Fibroblast of villous mesenchyme (primary cell): ENCODE results near the gene SLC9C1. TPM values are rescaled to one million over a fixed set of nuclear protein-coding genes. Genes with fewer than 3 reads are reported as not detected.
A peak's percentile ranks its signal among the peaks of the same experiment; 100 is the strongest.

Experiments
- DNase-seq: peaks from one replicate; pipeline ENCODE4 v3.0.0-alpha.2; 2010; ENCODE audit warnings: low read depth
- H3K4me3 ChIP-seq: 2 replicates; pipeline ENCODE4 v1.5.1; 2011; ENCODE audit warnings: low read depth, mild to moderate bottlenecking, low read length
- total RNA-seq: library from RNA; depleted of rRNA; stranded (reverse); fragments of >200 nt; gene quantifications from 2 replicates; pipeline ENCODE4 v1.2.3, GENCODE V29; 2012
- TF ChIP-seq, protein P1 (sequence below): IDR thresholded peaks from 2 replicates; pipeline ENCODE4 v1.5.1; 2012; ENCODE audit warnings: low read depth, mild to moderate bottlenecking, low read length; ENCODE audit not compliant: insufficient read depth

Gene SLC9C1
- total RNA-seq, 1 donor: not detected

DNA sequence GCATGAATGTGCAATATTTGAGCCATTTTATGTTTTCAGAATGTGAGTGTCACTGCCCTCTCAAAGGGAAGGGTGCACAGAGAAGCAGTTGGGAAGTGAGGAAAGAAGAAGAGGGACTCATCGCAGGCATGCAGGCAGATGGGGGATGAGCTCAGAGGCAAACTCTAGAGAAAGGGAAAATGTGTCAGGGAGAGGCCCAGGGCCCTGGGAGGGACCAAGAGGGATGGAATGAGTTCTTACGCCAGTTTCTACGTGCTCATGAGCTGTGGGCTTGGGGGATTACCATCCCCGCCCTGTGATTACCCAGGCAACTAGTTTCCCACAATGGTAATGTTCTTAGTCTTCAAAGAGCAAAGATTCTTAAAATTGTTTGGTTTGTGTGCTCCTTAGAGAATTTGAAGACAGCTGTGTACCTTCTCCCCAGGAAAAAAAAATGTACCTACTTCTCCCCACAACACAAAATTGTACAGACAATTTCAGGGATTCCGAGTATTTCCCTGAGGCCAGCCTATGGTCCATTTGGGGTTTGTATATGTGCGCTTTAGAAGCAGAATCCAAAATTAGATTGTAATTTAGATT, 178.8 kb downstream of the SLC9C1 start:
- H3K4me3 ChIP-seq: no peak overlapping the region
- TF ChIP-seq, protein P1, sequence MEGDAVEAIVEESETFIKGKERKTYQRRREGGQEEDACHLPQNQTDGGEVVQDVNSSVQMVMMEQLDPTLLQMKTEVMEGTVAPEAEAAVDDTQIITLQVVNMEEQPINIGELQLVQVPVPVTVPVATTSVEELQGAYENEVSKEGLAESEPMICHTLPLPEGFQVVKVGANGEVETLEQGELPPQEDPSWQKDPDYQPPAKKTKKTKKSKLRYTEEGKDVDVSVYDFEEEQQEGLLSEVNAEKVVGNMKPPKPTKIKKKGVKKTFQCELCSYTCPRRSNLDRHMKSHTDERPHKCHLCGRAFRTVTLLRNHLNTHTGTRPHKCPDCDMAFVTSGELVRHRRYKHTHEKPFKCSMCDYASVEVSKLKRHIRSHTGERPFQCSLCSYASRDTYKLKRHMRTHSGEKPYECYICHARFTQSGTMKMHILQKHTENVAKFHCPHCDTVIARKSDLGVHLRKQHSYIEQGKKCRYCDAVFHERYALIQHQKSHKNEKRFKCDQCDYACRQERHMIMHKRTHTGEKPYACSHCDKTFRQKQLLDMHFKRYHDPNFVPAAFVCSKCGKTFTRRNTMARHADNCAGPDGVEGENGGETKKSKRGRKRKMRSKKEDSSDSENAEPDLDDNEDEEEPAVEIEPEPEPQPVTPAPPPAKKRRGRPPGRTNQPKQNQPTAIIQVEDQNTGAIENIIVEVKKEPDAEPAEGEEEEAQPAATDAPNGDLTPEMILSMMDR: no peak
- DNase-seq: no peak

DNA sequence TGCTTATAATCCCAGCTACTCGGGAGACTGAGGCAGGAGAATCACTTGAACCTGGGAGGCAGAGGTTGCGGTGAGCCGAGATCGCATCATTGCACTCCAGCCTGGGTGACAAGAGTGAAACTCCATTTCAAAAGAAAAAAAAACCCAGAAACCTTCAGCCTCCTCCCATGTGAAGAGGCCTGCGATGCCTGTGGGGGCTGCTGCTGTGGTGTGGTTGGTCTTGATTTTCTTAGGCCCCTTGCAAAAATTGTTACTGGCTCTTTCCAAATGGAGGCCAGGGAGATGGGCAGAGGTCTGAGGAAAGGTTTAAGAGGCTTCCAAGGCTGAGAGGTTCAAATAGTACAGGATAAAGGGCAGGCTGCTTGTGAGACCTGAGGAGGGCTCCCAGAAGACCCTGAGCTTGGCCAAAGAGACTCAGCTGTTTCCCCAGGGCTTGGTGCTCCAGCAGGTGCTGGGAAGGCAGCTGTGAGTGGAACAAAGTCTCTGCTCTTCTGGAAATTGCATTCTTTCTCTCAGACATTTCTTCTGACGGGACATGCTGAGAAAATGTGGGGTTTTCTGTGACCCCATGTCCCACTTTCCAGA, 179.3 kb downstream of the SLC9C1 start:
- DNase-seq: no peak
- TF ChIP-seq, protein P1: no peak
- H3K4me3 ChIP-seq: no peak overlapping the region

DNA sequence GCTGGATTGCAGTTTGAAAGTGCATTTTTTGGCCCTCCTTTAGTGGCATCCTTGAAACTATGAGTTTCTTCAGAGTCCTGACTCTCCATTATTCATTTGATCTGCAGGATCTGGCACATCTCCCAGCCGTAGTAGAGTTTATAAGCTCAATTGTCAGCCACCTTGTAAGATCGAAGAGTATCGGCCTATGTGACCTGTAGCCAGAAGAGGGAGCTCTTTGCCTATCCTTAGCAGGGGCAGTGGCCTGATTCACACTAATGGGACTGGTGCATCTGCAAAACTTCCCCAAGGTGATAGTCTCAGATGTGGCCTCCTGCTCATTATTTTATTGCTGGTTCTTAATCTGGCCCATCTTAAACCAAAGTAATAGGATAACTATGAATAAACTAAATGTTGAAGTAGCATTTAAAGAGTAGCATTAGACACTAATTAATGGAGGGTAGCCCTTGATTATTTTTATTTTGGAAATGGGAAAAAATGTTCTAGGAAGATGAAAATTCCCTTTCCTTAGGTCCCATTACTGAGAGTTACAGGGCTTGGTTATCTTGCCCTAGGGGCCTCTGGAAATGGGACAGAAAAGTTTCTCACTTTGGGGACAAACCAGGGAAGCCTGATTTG, 182.1 kb downstream of the SLC9C1 start:
- no peak overlapping the region for H3K4me3 ChIP-seq
- DNase-seq: peak; percentile 64
- TF ChIP-seq, protein P1: peak; percentile 88

DNA sequence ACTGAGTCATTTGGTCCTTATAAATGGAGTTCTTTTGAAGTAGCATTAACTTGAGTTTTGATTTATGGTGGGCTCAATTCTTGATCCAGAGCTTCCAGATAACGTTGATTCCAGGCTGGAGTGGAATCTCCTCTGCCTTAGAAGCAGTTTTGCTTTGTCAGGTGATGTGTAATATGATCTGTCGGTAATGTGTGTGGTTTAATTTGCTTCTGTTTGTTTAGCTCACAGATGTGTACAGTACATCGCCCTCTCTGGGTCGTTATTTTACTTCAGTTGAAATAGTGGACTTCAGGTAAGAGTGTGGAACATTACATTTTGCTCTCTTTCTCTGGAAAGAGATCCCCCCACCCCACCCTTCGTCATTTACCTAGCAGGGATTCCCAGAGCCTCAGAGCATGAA, 184.7 kb downstream of the SLC9C1 start:
- DNase-seq: peak; percentile 11
- TF ChIP-seq, protein P1: no peak
- no peak overlapping the region for H3K4me3 ChIP-seq

DNA sequence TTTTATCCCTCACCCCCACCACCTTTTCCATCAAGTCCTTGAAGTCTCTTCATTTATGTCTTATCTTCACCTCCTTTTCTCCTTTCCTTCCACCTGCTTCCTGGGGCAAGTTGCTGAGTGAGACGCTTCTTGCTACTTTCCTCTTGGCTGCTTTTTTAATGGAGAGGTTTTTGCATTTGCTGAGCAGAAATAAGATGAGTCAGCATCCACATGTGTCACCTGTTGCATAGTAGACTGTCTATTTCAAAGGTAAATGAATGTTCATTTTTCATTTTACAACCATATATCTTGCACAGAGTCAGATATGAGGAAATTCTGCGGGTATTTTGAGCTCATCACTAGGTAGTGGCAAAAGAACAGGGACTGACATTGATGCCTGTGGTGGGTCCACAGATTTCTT, 189.2 kb downstream of the SLC9C1 start:
- H3K4me3 ChIP-seq: no peak overlapping the region
- TF ChIP-seq, protein P1: no peak
- no peak for DNase-seq

DNA sequence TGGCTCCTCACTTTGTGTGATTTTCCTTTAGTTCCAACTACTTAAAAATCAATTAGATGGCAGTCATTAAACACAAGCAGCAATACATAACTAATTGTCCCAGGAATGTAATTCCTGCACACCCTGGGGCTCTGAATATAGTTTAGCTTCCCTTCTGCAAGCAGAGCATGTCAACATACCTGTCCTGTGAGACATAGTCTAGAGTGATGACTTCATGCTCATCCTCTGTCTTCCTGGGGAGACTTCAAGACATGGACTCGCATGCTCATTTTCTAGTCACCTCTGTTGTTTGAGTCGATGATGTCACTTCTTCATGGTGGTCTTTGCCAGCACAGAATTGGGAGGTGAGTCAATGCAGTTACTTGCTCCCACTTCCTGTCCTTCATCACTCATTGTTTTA, 192.1 kb downstream of the SLC9C1 start:
- H3K4me3 ChIP-seq: no peak overlapping the region
- TF ChIP-seq, protein P1: no peak
- peak; percentile 17 for DNase-seq

DNA sequence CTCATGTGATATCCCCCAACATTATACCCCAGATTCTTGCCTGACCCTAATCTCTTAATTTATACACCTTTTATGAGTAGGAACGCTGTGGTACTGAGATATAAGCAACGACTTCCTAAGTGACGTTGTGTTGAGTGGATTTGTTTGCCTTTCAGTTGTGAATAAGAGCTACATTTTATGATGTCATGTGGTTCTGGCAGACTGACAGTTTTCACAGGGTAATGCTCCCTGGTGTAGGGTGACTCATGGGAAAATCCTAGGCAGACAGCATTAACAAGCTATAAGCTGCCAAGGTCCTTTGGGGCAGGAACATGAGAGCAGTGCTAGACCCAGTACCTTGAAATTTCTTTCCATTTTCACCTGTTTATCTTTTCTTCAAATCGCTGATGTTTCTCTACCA, 196.6 kb downstream of the SLC9C1 start:
- no peak overlapping the region for H3K4me3 ChIP-seq
- TF ChIP-seq, protein P1: no peak

More for the DNA sequence above, 196.6 kb downstream of the SLC9C1 start:
- DNase-seq: peak; percentile 98
